GM12878 (cell line): Measurements from ENCODE around the gene GALP. TPM values are rescaled to one million over a fixed set of nuclear protein-coding genes. Genes with fewer than 3 reads are reported as not detected.
"Not testable (repeated sequence)": the region's sequence is repeated elsewhere in the genome, so short reads cannot be mapped to it uniquely, and the experiment has no call there.

Experiments
- ATAC-seq: fragments of 200-7000 bp; cut with Tn5 transposase; 3 replicates; pipeline ENCODE4 v1.9.1; 2020; ENCODE audit warnings: mild to moderate bottlenecking, moderate library complexity
- BruUV-seq: library from RNA; stranded (reverse); fragments of 400-500 nt; replicated peaks from 2 replicates; lab custom pipeline; 2021; lab: Mats Ljungman, UMichigan
- CTCF ChIA-PET: fragments of 300-600 bp; sonication (Branson Sonifier 250); formaldehyde crosslinking; extraction: SDS; loops from one replicate; lab custom pipeline; 2021; ENCODE audit warnings: inconsistent platforms; lab: Yijun Ruan, JAX
- POLR2A ChIA-PET: fragments of 350-600 bp; formaldehyde crosslinking; extraction: SDS; loops from one replicate; lab custom pipeline; 2021; ENCODE audit warnings: inconsistent platforms; lab: Charles Lee
- RAD21 ChIA-PET: fragments of 300-600 bp; sonication (Branson Sonifier 250); formaldehyde crosslinking; loops from one replicate; lab custom pipeline; 2023; ENCODE audit warnings: antibody characterized with exemption; ENCODE audit not compliant: unreplicated experiment; lab: Charles Lee
- SMC1A ChIA-PET: fragments of 300-600 bp; sonication (Branson Sonifier 250); formaldehyde crosslinking; loops from one replicate; lab custom pipeline; 2023; ENCODE audit not compliant: unreplicated experiment, uncharacterized antibody; lab: Charles Lee
- DNase-seq: peaks from one replicate; pipeline ENCODE4 v3.0.0-alpha.2; 2011; ENCODE audit warnings: low read depth, low spot score
- FAIRE-seq: peaks from 3 replicates; lab custom pipeline; 2011; peaks lifted over from hg19 to GRCh38; lab: Jason Lieb, UNC
- H2AFZ ChIP-seq: 2 replicates; pipeline ENCODE4 v1.6.0; 2011; ENCODE audit warnings: low read depth, low read length, control low read depth; ENCODE audit not compliant: control insufficient read depth
- H3K27ac ChIP-seq: 2 replicates; pipeline ENCODE4 v1.5.1; 2011; ENCODE audit warnings: control low read depth; ENCODE audit not compliant: control insufficient read depth, insufficient read depth
- H3K27me3 ChIP-seq, 2 experiments: replicated peaks in 1 of 2; 2 replicates each; pipeline versions ENCODE4 v1.6.0 to v1.6.1; 2011; ENCODE audit warnings: low read length in 1 of 2; ENCODE audit not compliant: control insufficient read depth in 2 of 2, insufficient read depth in 2 of 2
- H3K36me3 ChIP-seq, 2 experiments: 2 replicates each; pipeline ENCODE4 v1.5.1; 2011; ENCODE audit warnings: low read length in 1 of 2; ENCODE audit not compliant: control insufficient read depth in 2 of 2, insufficient read depth in 2 of 2
- H3K4me1 ChIP-seq: 2 replicates; pipeline ENCODE4 v1.6.1; 2011; ENCODE audit warnings: mild to moderate bottlenecking, low read length, moderate library complexity, mixed read lengths; ENCODE audit not compliant: control insufficient read depth, insufficient read depth
- H3K4me2 ChIP-seq: 2 replicates; pipeline ENCODE4 v1.6.0; 2011; ENCODE audit warnings: control low read depth; ENCODE audit not compliant: control insufficient read depth, insufficient read depth
- H3K4me3 ChIP-seq: fragments of 200-600 bp; sonication (generic); 2 replicates; pipeline ENCODE4 v1.5.1; 2016
- H3K79me2 ChIP-seq: 2 replicates; pipeline ENCODE4 v1.6.0; 2011; ENCODE audit warnings: low read length; ENCODE audit not compliant: control insufficient read depth, insufficient read depth
- H3K9ac ChIP-seq: 2 replicates; pipeline ENCODE4 v1.8.0; 2011; ENCODE audit warnings: low read length, control low read depth, mixed read lengths; ENCODE audit not compliant: control insufficient read depth, insufficient read depth
- H3K9me3 ChIP-seq: replicated peaks from 3 replicates; pipeline ENCODE4 v1.5.1; 2011; ENCODE audit warnings: mild to moderate bottlenecking, low read length; ENCODE audit not compliant: control insufficient read depth, insufficient read depth
- H4K20me1 ChIP-seq: 2 replicates; pipeline ENCODE4 v1.6.0; 2011; ENCODE audit not compliant: control insufficient read depth, insufficient read depth
- BRCA1 ChIP-seq: IDR thresholded peaks from 2 replicates; pipeline ENCODE4 v1.6.1; 2011; ENCODE audit warnings: low read depth, low read length, improper control_type of control experiment
- IRF4 ChIP-seq: IDR thresholded peaks from 2 replicates; pipeline ENCODE4 v1.6.1; 2011; ENCODE audit warnings: low read depth, low read length
- MTA3 ChIP-seq: IDR thresholded peaks from 2 replicates; pipeline ENCODE4 v1.6.1; 2012; ENCODE audit warnings: low read length, inconsistent platforms, borderline replicate concordance
- REST ChIP-seq: IDR thresholded peaks from 2 replicates; pipeline ENCODE4 v1.6.1; 2012; ENCODE audit warnings: mild to moderate bottlenecking, low read depth, low read length
- SMAD5 ChIP-seq: IDR thresholded peaks from 2 replicates; pipeline ENCODE4 v1.6.1; 2016; ENCODE audit warnings: antibody characterized with exemption, low read depth
- whole genome bisulfite sequencing: methylation state at CpG from one replicate; pipeline ENCODE4 v1.1.6; 2016; ENCODE audit warnings: low lambda C conversion rate; ENCODE audit not compliant: insufficient replicate concordance, insufficient coverage; ENCODE audit errors: missing lambda C conversion rate; 5-methylcytosine and 5-hydroxymethylcytosine counted together
- in situ Hi-C: fragments of 300-500 bp; cut with MboI; formaldehyde crosslinking; loops from 9 replicates; pipeline ENCODE4 v1.14.3; 2018; ENCODE audit warnings: mixed read lengths
- intact Hi-C: fragments of 100-400 bp; cut with micrococcal nuclease; formaldehyde crosslinking; loops from one replicate; pipeline ENCODE4 v1.14.2; 2022; ENCODE audit not compliant: unreplicated experiment
- polyA plus RNA-seq, 11 experiments: library from polyadenylated mRNA; depleted of rRNA in 4 of 11; unstranded in 6 of 11; stranded (reverse) in 5 of 11; fragments of >200 nt; fragmentation: Nextera tagmentation in 4 of 11; fragmentation: Illumina TruSeq in 1 of 11; extraction: Ambion mirVana in 4 of 11; extraction: Trizol in 1 of 11; gene quantifications; 1 replicate in 1 of 11; 2 replicates in 10 of 11; pipeline versions ENCODE4 v1.2.1 to v1.2.3, GENCODE V29; 2011 to 2016; ENCODE audit warnings: inconsistent platforms in 2 of 11, missing spikeins in 2 of 11, low read depth in 1 of 11
- total RNA-seq, 4 experiments: library from RNA; depleted of rRNA in 3 of 4; stranded (reverse); fragments of >200 nt in 3 of 4; fragmentation: Illumina TruSeq in 1 of 4; extraction: Trizol in 1 of 4; gene quantifications; 2 replicates each; pipeline versions ENCODE4 v1.2.1 to v1.2.3, GENCODE V29; 2013 to 2021
- TF ChIP-seq, protein P1 (sequence below): IDR thresholded peaks from 2 replicates; pipeline ENCODE4 v1.6.1; 2011; ENCODE audit warnings: borderline replicate concordance, low read depth, mild to moderate bottlenecking, moderate library complexity, mixed read lengths, low read length; ENCODE audit not compliant: insufficient read depth; ENCODE audit errors: extremely low read length

Gene GALP
- total and polyA plus RNA-seq, 10 of the 15 experiments (the other 5 are each of a cell fraction or from before 2014, with no cell fraction given), result not detected

DNA sequence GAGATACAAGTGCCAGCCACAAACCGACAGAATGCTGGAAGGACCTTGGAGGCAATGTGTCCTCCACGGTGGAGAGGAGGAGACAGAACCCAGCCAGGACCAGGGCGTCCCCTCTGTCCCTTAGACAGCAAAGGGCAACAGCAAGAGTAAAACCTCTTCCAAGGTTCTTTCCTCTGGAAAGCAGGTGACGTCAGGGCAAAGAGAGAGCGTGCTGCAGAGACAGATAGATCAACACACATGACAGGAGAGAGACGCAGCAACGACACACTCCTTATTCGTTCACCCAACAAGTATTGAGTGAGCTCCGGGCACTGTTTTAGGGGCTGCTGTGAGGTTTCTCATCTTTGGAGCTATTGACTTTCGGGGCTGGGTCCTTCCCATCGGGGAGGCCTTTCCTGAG lies 1.3 kb upstream of the GALP start:
- ATAC-seq (no peak), DNase-seq (no peak), FAIRE-seq (no peak)
- ChIA-PET SMC1A (interaction anchor here (0.5 kb wide), 1 partner anchor 115 kb away, joined by 3 read pairs; no protein-coding TSS in a partner anchor), POLR2A (no interaction called here), RAD21 (interaction anchor here (1.1 kb wide), 1 partner anchor 94 kb away, joined by 3 read pairs; no protein-coding TSS in a partner anchor), CTCF (interaction anchor here (1.1 to 4.4 kb wide), 5 partner anchors 94 to 159 kb away, joined by 3 to 53 read pairs (median 7); no protein-coding TSS in a partner anchor)
- BruUV-seq, result no TSS peak
- Histone ChIP-seq H3K4me1 (no peaks in the 10 kb centered on the region), H3K36me3 (no peaks in the 10 kb centered on the region), H4K20me1 (no peaks in the 10 kb centered on the region), H2AFZ (no peak overlapping the region), H3K27me3 (no peaks in the 10 kb centered on the region; a peak in 1 of 4 replicates), H3K9ac (no peak overlapping the region), H3K27ac (no peak overlapping the region), H3K4me3 (no peak overlapping the region), H3K4me2 (no peak overlapping the region), H3K79me2 (no peaks in the 10 kb centered on the region), H3K9me3 (no peaks in the 10 kb centered on the region)
- in situ Hi-C loops, result no loop called here
- no peak for TF ChIP-seq MTA3
- TF ChIP-seq REST, result no peak
- no peak for TF ChIP-seq SMAD5
- TF ChIP-seq, protein P1, sequence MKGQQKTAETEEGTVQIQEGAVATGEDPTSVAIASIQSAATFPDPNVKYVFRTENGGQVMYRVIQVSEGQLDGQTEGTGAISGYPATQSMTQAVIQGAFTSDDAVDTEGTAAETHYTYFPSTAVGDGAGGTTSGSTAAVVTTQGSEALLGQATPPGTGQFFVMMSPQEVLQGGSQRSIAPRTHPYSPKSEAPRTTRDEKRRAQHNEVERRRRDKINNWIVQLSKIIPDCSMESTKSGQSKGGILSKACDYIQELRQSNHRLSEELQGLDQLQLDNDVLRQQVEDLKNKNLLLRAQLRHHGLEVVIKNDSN, result no peak
- no peak for TF ChIP-seq BRCA1
- no peak for TF ChIP-seq IRF4
- intact Hi-C loops, result loop anchor here (5.0 kb wide), 1 partner anchor 158 kb away; no protein-coding TSS in a partner anchor
- WGBS, result 36% methylated on average over 11 of the region's 11 CpGs

DNA sequence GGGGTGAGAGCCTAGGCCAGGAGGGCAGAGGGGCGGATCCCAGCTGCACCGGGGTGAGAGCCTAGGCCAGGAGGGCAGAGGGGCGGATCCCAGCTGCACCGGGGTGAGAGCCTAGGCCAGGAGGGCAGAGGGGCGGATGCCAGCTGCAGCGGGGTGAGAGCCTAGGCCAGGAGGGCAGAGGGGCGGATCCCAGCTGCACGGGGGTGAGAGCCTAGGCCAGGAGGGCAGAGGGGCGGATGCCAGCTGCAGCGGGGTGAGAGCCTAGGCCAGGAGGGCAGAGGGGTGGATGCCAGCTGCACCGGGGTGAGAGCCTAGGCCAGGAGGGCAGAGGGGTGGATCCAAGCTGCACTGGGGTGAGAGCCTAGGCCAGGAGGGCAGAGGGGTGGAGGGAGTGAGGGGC lies 502 bp downstream of the GALP start:
- BruUV-seq, in situ Hi-C loops, H3K9ac ChIP-seq, H4K20me1 ChIP-seq, H3K4me2 ChIP-seq, RAD21 ChIA-PET, H3K27me3 ChIP-seq, H3K9me3 ChIP-seq, ATAC-seq, H3K4me1 ChIP-seq, H3K27ac ChIP-seq, intact Hi-C loops, FAIRE-seq, H3K4me3 ChIP-seq, H3K36me3 ChIP-seq, H3K79me2 ChIP-seq, SMC1A ChIA-PET, H2AFZ ChIP-seq, POLR2A ChIA-PET, DNase-seq: not testable (repeated sequence)
- WGBS, result 63% methylated on average over 11 of the region's 11 CpGs
- CTCF ChIA-PET, result interaction anchor here (1.2 kb wide), 1 partner anchor 17 kb away, joined by 3 read pairs; no protein-coding TSS in a partner anchor
